ENCODE data around the gene IFI30. TPM values are rescaled to one million over a fixed set of nuclear protein-coding genes. Genes with fewer than 3 reads are reported as not detected.

IFI30 gene
- total RNA-seq: 60.7 and 61.5 TPM in 2 replicates

- intact Hi-C loops (cut with micrococcal nuclease): no loop called here
Measured at GRCh38 chr19:18173572-18174288, at the start of gene IFI30. TSS of gene IFI30 (plus strand) at chr19:18173813. CDS start at chr19:18173842, 29 bp downstream.

GRCh38 chr19:18123819-18124218 is 49.8 kb upstream of the IFI30 start:
- intact Hi-C loops (cut with micrococcal nuclease): no loop called here

GRCh38 chr19:18126097-18126496 is 47.5 kb upstream of the IFI30 start:
- intact Hi-C loops (cut with micrococcal nuclease): no loop called here

GRCh38 chr19:18128044-18128443 is 45.6 kb upstream of the IFI30 start:
- intact Hi-C loops (cut with micrococcal nuclease): no loop called here

- intact Hi-C loops (cut with micrococcal nuclease): no loop called here
Measured at GRCh38 chr19:18128805-18129204, 44.8 kb upstream of the IFI30 start.

- intact Hi-C loops (cut with micrococcal nuclease): no loop called here
Measured at GRCh38 chr19:18130523-18131242, 42.9 kb upstream of the IFI30 start.

GRCh38 chr19:18131841-18132596 is 41.6 kb upstream of the IFI30 start:
- intact Hi-C loops (cut with micrococcal nuclease): no loop called here

GRCh38 chr19:18135712-18136584 is 37.7 kb upstream of the IFI30 start:
- intact Hi-C loops (cut with micrococcal nuclease): no loop called here

GRCh38 chr19:18137242-18137641 is 36.4 kb upstream of the IFI30 start:
- intact Hi-C loops (cut with micrococcal nuclease): no loop called here

GRCh38 chr19:18137657-18138339 is 35.8 kb upstream of the IFI30 start:
- intact Hi-C loops (cut with micrococcal nuclease): no loop called here

GRCh38 chr19:18140473-18140872 is 33.1 kb upstream of the IFI30 start:
- intact Hi-C loops (cut with micrococcal nuclease): no loop called here

- intact Hi-C loops (cut with micrococcal nuclease): no loop called here
Measured at GRCh38 chr19:18141031-18141430, 32.6 kb upstream of the IFI30 start.

- intact Hi-C loops (cut with micrococcal nuclease): no loop called here
Measured at GRCh38 chr19:18143902-18144301, 29.7 kb upstream of the IFI30 start.

- intact Hi-C loops (cut with micrococcal nuclease): no loop called here
Measured at GRCh38 chr19:18144361-18144760, 29.3 kb upstream of the IFI30 start.

GRCh38 chr19:18144906-18145305 is 28.7 kb upstream of the IFI30 start:
- intact Hi-C loops (cut with micrococcal nuclease): no loop called here

GRCh38 chr19:18145391-18145999 is 28.1 kb upstream of the IFI30 start:
- intact Hi-C loops (cut with micrococcal nuclease): no loop called here

- intact Hi-C loops (cut with micrococcal nuclease): no loop called here
Measured at GRCh38 chr19:18147396-18147795, 26.2 kb upstream of the IFI30 start.

GRCh38 chr19:18149596-18149975 is 24.0 kb upstream of the IFI30 start:
- intact Hi-C loops (cut with micrococcal nuclease): no loop called here

GRCh38 chr19:18150776-18151624 is 22.6 kb upstream of the IFI30 start:
- intact Hi-C loops (cut with micrococcal nuclease): loop anchor here (5.0 kb wide), 1 partner anchor 144 kb away; the partner anchor contains the start of gene ARRDC2
